DND-41 (cell line): ENCODE results near the gene NEMF.

ENCODE experiments used
- CTCF ChIP-seq: IDR thresholded peaks from 2 replicates; pipeline ENCODE4 v1.5.1; 2012; ENCODE audit warnings: borderline replicate concordance, low read length, moderate library complexity, mild to moderate bottlenecking; ENCODE audit not compliant: poor library complexity, severe bottlenecking; ENCODE audit errors: extremely low read depth
- EZH2 ChIP-seq: IDR thresholded peaks from 3 replicates; pipeline ENCODE4 v1.6.1; 2012; ENCODE audit warnings: borderline replicate concordance, low read depth, mild to moderate bottlenecking, moderate library complexity, low read length, inconsistent platforms; ENCODE audit not compliant: severe bottlenecking

- no peak for TF ChIP-seq CTCF
- TF ChIP-seq EZH2 = no peak
Observed at GRCh38 chr14:49897414-49897813, 44.8 kb upstream of the NEMF start.
